HG03066 (cell line): ENCODE data around the gene MYOF.
"Not testable (repeated sequence)": the region's sequence is repeated elsewhere in the genome, so short reads cannot be mapped to it uniquely, and the experiment has no call there.

Experiments used
- ATAC-seq: cut with Tn5 transposase; IDR thresholded peaks from one replicate; pipeline ENCODE4 v1.9.1; 2021; ENCODE audit warnings: low read depth; ENCODE audit not compliant: unreplicated experiment

MYOF gene

DNA sequence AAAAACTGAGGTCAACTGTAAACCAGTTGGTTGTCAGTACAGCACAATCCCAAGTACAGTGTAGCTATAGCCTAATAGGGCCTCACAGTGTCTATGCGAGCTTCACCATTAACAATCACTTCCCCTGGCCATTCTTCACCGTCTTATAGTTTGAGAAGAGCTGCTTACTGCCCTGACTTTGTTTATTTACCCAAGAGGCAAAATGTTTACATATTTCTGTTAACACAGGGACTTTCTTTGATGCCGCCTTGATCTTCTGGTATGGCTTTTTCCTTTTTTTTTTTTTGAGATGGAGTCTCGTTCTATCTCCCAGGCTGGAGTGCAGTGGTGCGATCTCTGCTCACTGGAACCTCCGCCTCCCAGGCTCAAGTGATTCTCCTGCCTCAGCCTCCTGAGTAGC, 3.3 kb downstream of the MYOF start:
- ATAC-seq, result no peak

GRCh38 chr10:93476756-93477155, 5.4 kb downstream of the MYOF start:
- ATAC-seq, result no peak

DNA sequence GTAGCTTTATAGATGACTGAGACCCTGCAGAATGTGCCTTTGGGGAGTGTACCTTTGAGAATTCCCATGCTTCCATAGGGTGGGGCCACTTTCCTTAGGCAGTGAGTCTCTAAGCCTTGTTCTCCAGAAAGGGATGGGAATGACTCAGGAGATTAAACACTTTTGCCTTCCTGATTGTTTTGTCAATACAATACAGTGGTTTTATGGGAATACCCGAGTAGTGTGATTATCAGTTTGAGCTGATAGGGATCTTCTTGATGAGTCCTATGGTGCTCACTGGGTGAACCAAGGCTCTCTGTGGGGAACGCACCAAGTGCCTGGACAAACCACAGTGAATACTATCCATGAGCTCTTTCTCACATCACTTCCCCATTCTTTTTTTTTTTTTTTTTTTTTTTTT, 6.3 kb downstream of the MYOF start:
- no peak for ATAC-seq

DNA sequence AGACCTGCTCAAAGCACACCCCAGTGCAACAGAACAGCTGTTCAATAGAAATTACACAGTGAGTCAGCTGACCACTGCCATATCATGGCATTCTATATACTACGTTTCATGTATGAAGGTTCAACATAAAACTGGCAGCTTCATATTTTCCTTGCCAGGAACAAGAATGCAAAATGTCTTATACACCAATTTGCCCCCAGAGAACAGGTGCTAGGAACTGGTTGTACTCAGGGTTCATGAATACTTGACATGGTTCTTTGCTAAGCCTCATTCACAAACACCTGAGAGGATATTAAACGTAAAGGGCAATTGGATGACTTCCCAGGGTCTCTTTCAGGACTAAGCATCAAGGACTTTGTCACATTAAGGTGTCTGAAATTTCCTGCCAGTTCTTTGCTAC, 6.9 kb downstream of the MYOF start:
- no peak for ATAC-seq

GRCh38 chr10:93473804-93474472, 8.2 kb downstream of the MYOF start:
- no peak for ATAC-seq

GRCh38 chr10:93473161-93473560, 9.0 kb downstream of the MYOF start:
- no peak for ATAC-seq

- no peak for ATAC-seq
These were observed 11.0 kb downstream of the MYOF start for GRCh38 chr10:93471110-93471651.

DNA sequence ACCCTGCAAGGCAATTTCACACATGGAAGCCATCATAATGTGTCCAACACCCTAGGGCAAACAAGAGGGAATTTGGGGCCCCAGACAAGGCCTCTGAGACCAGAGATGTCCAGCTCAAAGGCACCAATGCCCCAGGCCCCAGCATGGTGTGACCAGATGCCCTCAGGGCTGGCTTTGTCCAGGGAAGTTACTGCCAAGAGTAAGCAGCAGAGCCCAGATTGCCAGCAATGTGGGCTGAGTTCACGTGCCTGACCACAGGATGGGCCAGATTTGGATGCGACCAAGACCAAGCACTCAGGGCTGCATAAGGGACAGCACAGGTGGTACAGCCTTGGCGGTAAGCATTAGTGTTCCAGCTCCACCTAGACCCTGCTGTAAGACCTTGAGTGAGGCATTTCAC, 12.7 kb downstream of the MYOF start:
- no peak for ATAC-seq

GRCh38 chr10:93468461-93469213, 13.5 kb downstream of the MYOF start:
- ATAC-seq, result no peak

DNA sequence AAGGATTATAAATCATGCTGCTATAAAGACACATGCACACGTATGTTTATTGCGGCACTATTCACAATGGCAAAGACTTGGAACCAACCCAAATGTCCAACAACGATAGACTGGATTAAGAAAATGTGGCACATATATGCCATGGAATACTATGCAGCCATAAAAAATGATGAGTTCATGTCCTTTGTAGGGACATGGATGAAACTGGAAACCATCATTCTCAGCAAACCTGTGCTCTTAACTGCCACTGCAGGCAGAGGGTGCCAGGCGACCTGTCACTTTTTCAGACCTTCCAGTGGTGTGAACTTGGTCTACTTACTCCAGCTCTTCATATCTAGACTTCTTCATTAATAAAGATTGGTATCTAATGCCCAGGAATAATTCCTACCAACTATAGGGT, 14.5 kb downstream of the MYOF start:
- not testable (repeated sequence) for ATAC-seq

GRCh38 chr10:93465806-93466675, 16.1 kb downstream of the MYOF start:
- no peak for ATAC-seq

- no peak for ATAC-seq
These were observed 17.3 kb downstream of the MYOF start for GRCh38 chr10:93464776-93465388.

GRCh38 chr10:93463723-93464476, 18.2 kb downstream of the MYOF start:
- ATAC-seq, result no peak

DNA sequence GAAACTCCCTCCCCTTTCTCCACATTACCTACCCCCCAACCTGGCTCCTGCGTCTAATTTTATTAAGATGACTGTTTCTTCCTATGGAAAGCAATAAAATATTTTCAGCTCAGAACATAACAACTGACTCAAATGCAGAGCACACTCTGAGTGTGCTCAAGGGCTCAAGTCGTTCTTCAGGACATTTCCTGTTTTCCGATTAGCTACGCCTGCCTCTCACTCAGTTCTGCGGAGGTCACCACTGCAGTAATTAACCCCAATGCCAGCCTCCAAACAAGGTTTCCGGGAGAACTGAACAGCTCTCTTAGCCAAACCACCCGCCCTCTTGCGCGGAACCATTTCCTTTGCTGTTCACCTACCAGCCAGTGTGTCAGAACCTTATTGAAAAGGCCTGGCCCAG, 19.3 kb downstream of the MYOF start:
- no peak for ATAC-seq

- ATAC-seq, result no peak
These were observed 19.8 kb downstream of the MYOF start for GRCh38 chr10:93462371-93462770.

- ATAC-seq, result no peak
These were observed 20.3 kb downstream of the MYOF start for GRCh38 chr10:93461807-93462178.

- ATAC-seq, result no peak
These were observed 20.9 kb downstream of the MYOF start for GRCh38 chr10:93461109-93461806.

- no peak for ATAC-seq
These were observed 22.7 kb downstream of the MYOF start for GRCh38 chr10:93459466-93459865.

- ATAC-seq, result no peak
These were observed 23.3 kb downstream of the MYOF start for GRCh38 chr10:93458821-93459257.
